AG09309 (cell line): ENCODE measurements around the gene PKP4.
"Not testable (repeated sequence)": the region's sequence is repeated elsewhere in the genome, so short reads cannot be mapped to it uniquely, and the experiment has no call there.

Source experiments
- DNase-seq: peaks from one replicate; pipeline ENCODE4 v3.0.0-alpha.2; 2010; ENCODE audit warnings: low read depth
- H3K4me3 ChIP-seq: 2 replicates; pipeline ENCODE4 v1.5.1; 2011; ENCODE audit warnings: mild to moderate bottlenecking, low read depth, low read length, moderate library complexity; ENCODE audit not compliant: control insufficient read depth
- TF ChIP-seq, protein P1 (sequence below): IDR thresholded peaks from 2 replicates; pipeline ENCODE4 v1.5.1; 2011; ENCODE audit warnings: mild to moderate bottlenecking, low read depth, low read length, inconsistent platforms; ENCODE audit not compliant: insufficient read depth, control insufficient read depth; ENCODE audit errors: missing control alignments

PKP4 gene

DNA sequence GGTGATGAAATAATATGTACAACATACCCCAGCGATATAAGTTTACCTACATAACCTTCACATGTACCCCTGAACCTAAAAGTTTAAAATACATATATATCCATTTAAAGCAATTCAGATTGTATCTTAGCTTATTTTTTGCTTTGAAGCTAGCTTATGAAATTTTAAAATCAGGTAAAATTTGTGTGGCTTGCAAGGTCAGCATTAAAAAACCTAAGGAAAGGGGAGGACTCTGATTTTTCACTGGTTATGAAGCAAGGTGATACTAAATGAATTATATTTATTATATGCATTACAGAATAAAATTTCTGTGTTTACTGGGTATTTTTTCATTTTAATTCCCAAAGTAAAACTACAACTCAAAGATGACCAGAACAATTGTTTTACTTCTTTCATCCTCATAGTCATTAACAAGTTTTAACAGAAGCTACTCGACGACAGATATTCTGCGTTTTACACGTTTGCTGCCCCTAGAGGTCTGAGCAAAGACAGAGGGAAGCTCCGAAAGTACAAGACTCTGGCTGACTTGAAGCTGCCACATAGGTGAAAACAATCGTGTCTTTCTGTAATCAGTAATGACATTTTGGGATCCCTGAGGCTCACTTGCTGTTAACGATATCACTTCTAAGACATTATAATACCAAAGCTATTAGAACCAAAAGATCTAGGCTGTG lies 17.1 kb downstream of the PKP4 start:
- TF ChIP-seq, protein P1, sequence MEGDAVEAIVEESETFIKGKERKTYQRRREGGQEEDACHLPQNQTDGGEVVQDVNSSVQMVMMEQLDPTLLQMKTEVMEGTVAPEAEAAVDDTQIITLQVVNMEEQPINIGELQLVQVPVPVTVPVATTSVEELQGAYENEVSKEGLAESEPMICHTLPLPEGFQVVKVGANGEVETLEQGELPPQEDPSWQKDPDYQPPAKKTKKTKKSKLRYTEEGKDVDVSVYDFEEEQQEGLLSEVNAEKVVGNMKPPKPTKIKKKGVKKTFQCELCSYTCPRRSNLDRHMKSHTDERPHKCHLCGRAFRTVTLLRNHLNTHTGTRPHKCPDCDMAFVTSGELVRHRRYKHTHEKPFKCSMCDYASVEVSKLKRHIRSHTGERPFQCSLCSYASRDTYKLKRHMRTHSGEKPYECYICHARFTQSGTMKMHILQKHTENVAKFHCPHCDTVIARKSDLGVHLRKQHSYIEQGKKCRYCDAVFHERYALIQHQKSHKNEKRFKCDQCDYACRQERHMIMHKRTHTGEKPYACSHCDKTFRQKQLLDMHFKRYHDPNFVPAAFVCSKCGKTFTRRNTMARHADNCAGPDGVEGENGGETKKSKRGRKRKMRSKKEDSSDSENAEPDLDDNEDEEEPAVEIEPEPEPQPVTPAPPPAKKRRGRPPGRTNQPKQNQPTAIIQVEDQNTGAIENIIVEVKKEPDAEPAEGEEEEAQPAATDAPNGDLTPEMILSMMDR = no peak
- no peak for DNase-seq
- H3K4me3 ChIP-seq = no peak overlapping the region

DNA sequence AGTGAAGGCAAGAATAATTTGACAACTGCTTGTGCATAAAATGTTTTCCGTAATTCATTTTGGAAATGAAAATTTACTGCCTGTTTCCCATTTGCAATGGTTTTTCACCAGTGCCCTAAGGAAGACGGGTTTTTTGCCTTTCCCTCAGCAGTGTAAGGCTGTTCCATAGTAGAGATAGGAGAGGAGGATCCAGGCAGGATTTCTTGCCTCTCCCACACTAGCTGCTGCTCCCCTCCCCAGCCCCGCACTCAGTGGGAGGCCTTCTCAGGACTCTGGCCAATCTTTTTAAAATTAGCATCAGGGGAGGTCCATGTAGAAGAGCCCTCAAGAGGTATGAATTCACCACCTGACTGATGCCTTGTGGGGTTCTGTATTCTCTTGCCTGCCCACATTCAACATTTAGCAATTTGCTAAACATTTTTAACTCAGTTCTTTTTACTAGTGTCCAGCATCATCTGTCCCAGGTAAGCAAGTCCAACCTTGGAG lies 17.8 kb downstream of the PKP4 start:
- H3K4me3 ChIP-seq, DNase-seq: not testable (repeated sequence)

DNA sequence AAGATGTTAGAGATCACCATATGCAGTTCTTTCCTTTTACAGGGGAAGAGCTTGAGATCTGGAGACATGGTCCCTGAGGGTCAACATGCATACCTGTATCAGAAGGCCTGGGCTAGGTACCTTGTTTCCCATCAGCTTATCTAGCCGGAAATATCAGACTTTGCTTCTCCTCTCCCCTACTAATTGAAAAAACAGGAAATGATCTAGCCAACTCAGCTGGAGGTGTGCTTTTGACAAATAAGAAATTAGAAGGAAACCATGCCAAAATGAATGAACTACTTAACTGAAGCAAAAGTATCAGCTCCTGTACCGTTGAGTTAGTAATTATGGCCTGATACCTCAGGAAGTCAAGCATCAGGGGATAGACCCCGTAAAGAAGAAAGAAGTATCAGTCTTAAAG lies 20.4 kb downstream of the PKP4 start:
- TF ChIP-seq, protein P1 = no peak
- no peak for DNase-seq
- no peak overlapping the region for H3K4me3 ChIP-seq

DNA sequence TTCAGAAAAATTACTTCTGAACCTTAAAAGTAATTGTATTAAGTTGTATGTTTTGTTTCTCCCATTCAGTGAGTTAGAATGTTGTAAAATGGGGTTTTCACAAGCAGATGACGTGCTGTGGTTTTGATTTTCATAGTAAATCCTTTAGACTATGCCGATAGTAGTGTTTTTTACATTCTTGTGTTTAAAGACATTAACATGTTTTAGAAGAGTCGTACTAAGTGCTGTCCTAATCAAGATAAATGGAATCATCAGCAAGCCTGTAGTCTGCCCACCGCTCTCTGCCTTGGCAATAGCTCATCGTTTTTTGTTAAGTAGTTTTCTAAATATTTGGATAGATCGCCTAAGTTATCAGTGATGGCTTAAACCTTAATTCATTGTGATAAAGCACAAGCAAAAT lies 21.5 kb downstream of the PKP4 start:
- TF ChIP-seq, protein P1 = no peak

DNA sequence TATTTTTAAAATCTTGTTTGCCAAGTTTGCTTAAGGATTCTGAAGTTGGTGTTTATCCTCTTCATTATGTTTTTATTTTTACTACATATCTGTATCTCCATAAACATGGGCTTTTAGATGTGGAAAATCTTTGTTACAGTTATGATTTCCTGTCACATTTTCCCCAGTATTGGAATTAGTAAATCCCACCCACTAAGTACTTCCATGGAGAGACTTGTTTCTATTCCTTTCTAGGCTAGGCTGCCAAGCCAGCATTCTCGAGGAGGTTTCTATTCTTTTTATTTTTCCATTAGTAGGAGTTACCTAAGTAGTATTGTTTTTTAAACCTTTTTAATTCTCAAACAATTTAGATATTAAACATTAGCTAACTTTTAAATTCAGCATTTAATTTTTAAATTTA lies 22.1 kb downstream of the PKP4 start:
- H3K4me3 ChIP-seq = no peak overlapping the region
- DNase-seq = no peak
- TF ChIP-seq, protein P1 = no peak

More for the DNA sequence above, 21.5 kb downstream of the PKP4 start:
- no peak overlapping the region for H3K4me3 ChIP-seq
- DNase-seq = no peak

DNA sequence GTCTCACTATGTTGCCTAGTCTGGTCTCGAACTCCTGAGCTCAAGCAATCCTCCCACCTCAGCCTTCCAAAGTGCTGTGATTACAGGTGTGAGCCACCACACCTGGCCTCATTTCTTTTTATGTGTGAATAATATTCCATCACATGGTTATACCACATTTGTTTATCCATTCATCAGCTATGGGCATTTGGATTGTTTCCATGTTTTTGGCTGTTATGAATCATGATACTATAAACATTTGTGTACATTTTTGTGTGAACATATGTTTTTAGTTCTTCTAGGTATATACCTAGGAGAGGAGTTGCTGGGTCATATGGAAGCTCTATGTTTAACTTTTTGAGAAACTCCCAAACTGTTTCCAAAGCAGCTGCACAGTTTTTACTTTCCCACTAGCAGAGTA lies 24.4 kb downstream of the PKP4 start:
- DNase-seq = no peak
- no peak overlapping the region for H3K4me3 ChIP-seq
- TF ChIP-seq, protein P1 = no peak

DNA sequence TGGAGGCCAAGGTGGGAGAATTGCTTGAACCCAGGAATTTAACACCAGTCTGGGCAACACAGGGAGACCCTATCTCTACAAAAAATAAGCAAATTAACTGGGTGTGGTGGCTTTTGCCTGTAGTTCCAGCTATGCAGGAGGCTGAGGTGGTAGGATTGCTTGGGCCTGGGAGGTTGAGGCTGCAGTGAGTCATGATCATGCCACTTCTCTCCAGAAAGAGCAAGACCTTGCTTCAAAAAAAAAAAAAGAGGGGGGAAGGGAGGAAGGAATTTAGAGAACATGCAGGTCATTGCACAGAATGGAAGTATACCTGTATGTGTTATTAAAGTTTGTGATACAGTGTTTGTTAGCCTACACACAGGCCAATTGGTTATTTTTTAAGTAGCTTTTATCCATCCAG lies 25.8 kb downstream of the PKP4 start:
- TF ChIP-seq, protein P1 = no peak
- no peak overlapping the region for H3K4me3 ChIP-seq
- no peak for DNase-seq
